Fibroblast of skin of left biceps (primary cell): ENCODE measurements around the gene PEAK3.

ENCODE experiments used
- DNase-seq, 2 experiments: peaks; one replicate each; pipeline ENCODE4 v3.0.0-alpha.2; 2013; ENCODE audit warnings: low read depth in 2 of 2

Gene PEAK3

GRCh38 chr19:2315121-2315817 is 33.3 kb upstream of the PEAK3 start:
- no peak for DNase-seq

- DNase-seq, result no peak
Measured at GRCh38 chr19:2312820-2313501, 31.0 kb upstream of the PEAK3 start.

GRCh38 chr19:2311093-2311492 is 29.1 kb upstream of the PEAK3 start:
- no peak for DNase-seq

- no peak for DNase-seq
Measured at GRCh38 chr19:2309734-2310362, 27.9 kb upstream of the PEAK3 start.

- no peak for DNase-seq
Measured at GRCh38 chr19:2308114-2308556, 26.2 kb upstream of the PEAK3 start, which contains the start of gene LINGO3. LINGO3 (minus strand) TSS chr19:2308154; CDS start chr19:2291776, 16,378 bp downstream.

- no peak for DNase-seq
Measured at GRCh38 chr19:2307518-2308012, 25.6 kb upstream of the PEAK3 start.

GRCh38 chr19:2306971-2307370 is 25.0 kb upstream of the PEAK3 start:
- no peak for DNase-seq

- DNase-seq, result no peak
Measured at GRCh38 chr19:2306281-2306806, 24.4 kb upstream of the PEAK3 start.

GRCh38 chr19:2305452-2306280 is 23.7 kb upstream of the PEAK3 start:
- no peak for DNase-seq

- no peak for DNase-seq
Measured at GRCh38 chr19:2303211-2303798, 21.3 kb upstream of the PEAK3 start.

- no peak for DNase-seq
Measured at GRCh38 chr19:2302319-2303210, 20.6 kb upstream of the PEAK3 start.

GRCh38 chr19:2300533-2300932 is 18.6 kb upstream of the PEAK3 start:
- no peak for DNase-seq

GRCh38 chr19:2296141-2296540 is 14.2 kb upstream of the PEAK3 start:
- DNase-seq, result no peak

- DNase-seq, result peak in 1 of 2 experiments; percentile 36
Measured at GRCh38 chr19:2294687-2295335, 12.8 kb upstream of the PEAK3 start.

GRCh38 chr19:2291185-2291751 is 9.3 kb upstream of the PEAK3 start:
- DNase-seq, result no peak

- DNase-seq, result no peak
Measured at GRCh38 chr19:2290441-2291184, 8.6 kb upstream of the PEAK3 start.

- DNase-seq, result no peak
Measured at GRCh38 chr19:2289714-2290435, 7.9 kb upstream of the PEAK3 start.
